CD4-positive, alpha-beta memory T cell (primary cell): Measurements from ENCODE around the gene OLFML2A. TPM values are rescaled to one million over a fixed set of nuclear protein-coding genes. Genes with fewer than 3 reads are reported as not detected.
"Not testable (repeated sequence)": the region's sequence is repeated elsewhere in the genome, so short reads cannot be mapped to it uniquely, and the experiment has no call there.

Experiments
- CTCF ChIA-PET: fragments of 350-600 bp; sonication (Branson Sonifier 250); formaldehyde crosslinking; loops from one replicate; lab custom pipeline; 2021; ENCODE audit warnings: inconsistent platforms; ENCODE audit not compliant: partially characterized antibody; lab: Charles Lee
- POLR2A ChIA-PET: fragments of 350-600 bp; sonication (Branson Sonifier 250); formaldehyde crosslinking; loops from one replicate; lab custom pipeline; 2021; ENCODE audit not compliant: partially characterized antibody; lab: Charles Lee
- DNase-seq, 5 donors: peaks; one replicate each; pipeline versions ENCODE4 v3.0.0 to v3.0.0-alpha.2; 2020 to 2022; ENCODE audit warnings: mixed read lengths in 1 of 5
- H3K27ac ChIP-seq: one replicate; pipeline ENCODE4 v1.7.0; 2013; ENCODE audit warnings: low read depth, low read length
- H3K27me3 ChIP-seq: 2 replicates; pipeline ENCODE4 v1.7.0; 2013; ENCODE audit warnings: mild to moderate bottlenecking, low read length, moderate library complexity; ENCODE audit not compliant: insufficient read depth
- H3K36me3 ChIP-seq: 2 replicates; pipeline ENCODE4 v1.7.0; 2013; ENCODE audit warnings: mild to moderate bottlenecking, low read length, moderate library complexity; ENCODE audit not compliant: insufficient read depth
- H3K4me1 ChIP-seq: 2 replicates; pipeline ENCODE4 v1.7.0; 2013; ENCODE audit warnings: mild to moderate bottlenecking, low read length, moderate library complexity; ENCODE audit not compliant: insufficient read depth
- H3K4me3 ChIP-seq, 2 donors: one replicate each; pipeline ENCODE4 v1.7.0; 2013; ENCODE audit warnings: low read length in 2 of 2, mild to moderate bottlenecking in 1 of 2
- H3K9me3 ChIP-seq, 2 donors: one replicate each; pipeline ENCODE4 v1.7.0; 2013; ENCODE audit warnings: low read length in 2 of 2, control low read depth in 1 of 2; ENCODE audit not compliant: control insufficient read depth in 1 of 2
- H3K27ac Mint-ChIP-seq, 7 donors: one replicate each; pipeline ENCODE4 v1.8.0; 2020 to 2021; ENCODE audit warnings: mixed read lengths in 7 of 7, mild to moderate bottlenecking in 6 of 7, inconsistent platforms in 3 of 7, moderate library complexity in 3 of 7
- H3K27me3 Mint-ChIP-seq, 2 donors: one replicate each; pipeline ENCODE4 v1.8.0; 2020 to 2021; ENCODE audit warnings: mixed read lengths in 2 of 2
- H3K36me3 Mint-ChIP-seq, 2 donors: one replicate each; pipeline ENCODE4 v1.8.0; 2020 to 2021; ENCODE audit warnings: mixed read lengths in 2 of 2, inconsistent platforms in 1 of 2, mild to moderate bottlenecking in 1 of 2
- H3K4me1 Mint-ChIP-seq, 4 donors: one replicate each; pipeline ENCODE4 v1.8.0; 2020 to 2021; ENCODE audit warnings: mixed read lengths in 4 of 4, mild to moderate bottlenecking in 1 of 4
- H3K4me3 Mint-ChIP-seq, 8 donors: one replicate each; pipeline ENCODE4 v1.8.0; 2020 to 2021; ENCODE audit warnings: mixed read lengths in 8 of 8, mild to moderate bottlenecking in 7 of 8, moderate library complexity in 6 of 8, inconsistent platforms in 3 of 8
- H3K9me3 Mint-ChIP-seq, 8 donors: one replicate each; pipeline ENCODE4 v1.8.0; 2020 to 2021; ENCODE audit warnings: mixed read lengths in 8 of 8, mild to moderate bottlenecking in 5 of 8, inconsistent platforms in 3 of 8, moderate library complexity in 1 of 8
- intact Hi-C: fragments of 100-400 bp; cut with micrococcal nuclease; formaldehyde crosslinking; loops from one replicate; pipeline ENCODE4 v1.15.1; 2023
- polyA plus RNA-seq, 2 donors: library from polyadenylated mRNA; unstranded; fragments of 300-500 nt; fragmentation: Illumina TruSeq; gene quantifications; one replicate each; pipeline ENCODE4 v1.2.3, GENCODE V29; 2021
- total RNA-seq, 2 experiments: library from RNA; stranded (reverse); gene quantifications; one replicate each; pipeline ENCODE4 v1.2.3, GENCODE V29; 2021

Gene OLFML2A
- total and polyA plus RNA-seq, 4 experiments from 2014 or later, result not detected

GRCh38 chr9:124770359-124771020, 6.4 kb upstream of the OLFML2A start:
- H3K27ac Mint-ChIP-seq, result peak overlapping the region in 6 of 7 donors; percentile 38 to 90 (median 67)
- no peak overlapping the region for H3K27ac ChIP-seq

GRCh38 chr9:124771021-124771866, 5.7 kb upstream of the OLFML2A start, which contains the start of gene NR6A1:
Gene NR6A1, minus strand, starts transcription at chr9:124771311.
- Mint-ChIP-seq H3K4me3 (peak within 1 kb of the TSS; percentile 89 to 98 (median 91)), H3K4me1 (peaks cover 20 to 53% (median 34%) of the 10 kb centered on the region in 4 donors), H3K27me3 (peaks cover 49 to 54% of the 10 kb centered on the region in 2 donors), H3K36me3 (peaks cover 0 to 5% of the 10 kb centered on the region in 2 donors), H3K9me3 (peaks cover 0 to 6% (median 0%) of the 10 kb centered on the region in 8 donors), H3K27ac (peak within 1 kb of the TSS; percentile 89 to 95 (median 95))
- peaks cover 24% of the 10 kb centered on the region for H3K4me1 ChIP-seq
- intact Hi-C loops, result loop anchor here (1.0 to 5.0 kb wide), 7 partner anchors 90 to 491 kb away; partner anchors contain the start of genes GAPVD1, GOLGA1, HSPA5 and PPP6C
- peak within 1 kb of the TSS; percentile 35 for H3K27ac ChIP-seq
- H3K27me3 ChIP-seq, result peaks cover 36% of the 10 kb centered on the region
- POLR2A ChIA-PET, result interaction anchor here (0.8 to 2.8 kb wide), 8 partner anchors 81 to 424 kb away, joined by 3 to 22 read pairs (median 4); partner anchors contain the start of genes ARPC5L, GOLGA1, RPL35 and SCAI
- H3K9me3 ChIP-seq, result no peaks in the 10 kb centered on the region
- H3K4me3 ChIP-seq, result peak within 1 kb of the TSS; percentile 50 to 66
- CTCF ChIA-PET, result interaction anchor here (0.9 to 12.2 kb wide), 12 partner anchors 8 to 936 kb away, joined by 3 to 230 read pairs (median 4); partner anchors contain the start of genes ARPC5L, MAPKAP1, RPL35 and WDR38
- peak; percentile 92 to 95 (median 94) for DNase-seq
- no peaks in the 10 kb centered on the region for H3K36me3 ChIP-seq

More at GRCh38 chr9:124770359-124771020, 6.4 kb upstream of the OLFML2A start:
- intact Hi-C loops, result loop anchor here (1.0 to 5.0 kb wide), 7 partner anchors 91 to 492 kb away; partner anchors contain the start of genes GAPVD1, GOLGA1, HSPA5 and PPP6C
- Histone ChIP-seq H3K27me3 (peaks cover 29% of the 10 kb centered on the region), H3K4me1 (peaks cover 24% of the 10 kb centered on the region), H3K4me3 (peak overlapping the region; percentile 32 to 66), H3K36me3 (no peaks in the 10 kb centered on the region), H3K9me3 (no peaks in the 10 kb centered on the region)
- H3K36me3 Mint-ChIP-seq, result peaks cover 0 to 5% of the 10 kb centered on the region in 2 donors
- H3K4me3 Mint-ChIP-seq, result peak overlapping the region; percentile 83 to 91 (median 87)
- peak in 3 of 5 donors; percentile 13 to 56 (median 22) for DNase-seq
- H3K9me3 Mint-ChIP-seq, result peaks cover 0 to 6% (median 0%) of the 10 kb centered on the region in 8 donors
- POLR2A ChIA-PET, result interaction anchor here (0.8 to 2.8 kb wide), 8 partner anchors 82 to 424 kb away, joined by 3 to 22 read pairs (median 4); partner anchors contain the start of genes ARPC5L, GOLGA1, RPL35 and SCAI
- peaks cover 46 to 51% of the 10 kb centered on the region in 2 donors for H3K27me3 Mint-ChIP-seq
- peaks cover 20 to 52% (median 30%) of the 10 kb centered on the region in 4 donors for H3K4me1 Mint-ChIP-seq
- CTCF ChIA-PET, result interaction anchor here (1.2 to 12.2 kb wide), 6 partner anchors 8 to 936 kb away, joined by 3 to 230 read pairs (median 4); partner anchors contain the start of genes ARPC5L, MAPKAP1, RPL35 and WDR38

GRCh38 chr9:124771867-124772679, 4.9 kb upstream of the OLFML2A start:
- intact Hi-C loops, result loop anchor here (1.0 to 5.0 kb wide), 7 partner anchors 89 to 490 kb away; partner anchors contain the start of genes GAPVD1, GOLGA1, HSPA5 and PPP6C
- Mint-ChIP-seq H3K27me3 (peaks cover 47 to 51% of the 10 kb centered on the region in 2 donors), H3K27ac (peak overlapping the region in 5 of 7 donors; percentile 25 to 95 (median 95)), H3K36me3 (peaks cover 0 to 5% of the 10 kb centered on the region in 2 donors), H3K4me3 (peak overlapping the region; percentile 89 to 98 (median 91)), H3K4me1 (peaks cover 24 to 58% (median 39%) of the 10 kb centered on the region in 4 donors), H3K9me3 (peaks cover 0 to 4% (median 0%) of the 10 kb centered on the region in 8 donors)
- Histone ChIP-seq H3K9me3 (no peaks in the 10 kb centered on the region), H3K4me1 (peaks cover 31% of the 10 kb centered on the region), H3K4me3 (peak overlapping the region; percentile 50 to 66), H3K27ac (no peak overlapping the region), H3K27me3 (peaks cover 42% of the 10 kb centered on the region), H3K36me3 (no peaks in the 10 kb centered on the region)
- ChIA-PET POLR2A (interaction anchor here (1.0 to 2.8 kb wide), 7 partner anchors 68 to 169 kb away, joined by 3 to 22 read pairs (median 5); partner anchors contain the start of genes ARPC5L, GOLGA1, RPL35 and WDR38), CTCF (interaction anchor here (0.9 to 12.2 kb wide), 16 partner anchors 7 to 935 kb away, joined by 3 to 230 read pairs (median 4); partner anchors contain the start of genes ARPC5L, MAPKAP1, RPL35 and WDR38)
- DNase-seq, result peak in 2 of 5 donors; percentile 15 to 35

- H3K27me3 ChIP-seq, result peaks cover 39% of the 10 kb centered on the region
Observed at GRCh38 chr9:124772877-124773276, 4.1 kb upstream of the OLFML2A start.

GRCh38 chr9:124773473-124774128, 3.3 kb upstream of the OLFML2A start:
- peaks cover 24 to 58% (median 39%) of the 10 kb centered on the region in 4 donors for H3K4me1 Mint-ChIP-seq
- no peak overlapping the region for H3K4me3 ChIP-seq
- H3K27me3 ChIP-seq, result peaks cover 33% of the 10 kb centered on the region
- intact Hi-C loops, result loop anchor here (1.0 to 5.0 kb wide), 6 partner anchors 80 to 601 kb away; partner anchors contain the start of genes GAPVD1, HSPA5, RABEPK and WDR38
- peak overlapping the region in 3 of 8 donors; percentile 26 to 86 (median 51) for H3K4me3 Mint-ChIP-seq
- DNase-seq, result no peak
- H3K27ac ChIP-seq, result no peak overlapping the region
- H3K27me3 Mint-ChIP-seq, result peaks cover 40 to 46% of the 10 kb centered on the region in 2 donors
- peaks cover 0 to 4% (median 0%) of the 10 kb centered on the region in 8 donors for H3K9me3 Mint-ChIP-seq
- H3K36me3 Mint-ChIP-seq, result peaks cover 0 to 5% of the 10 kb centered on the region in 2 donors
- ChIA-PET CTCF (interaction anchor here (1.0 to 12.2 kb wide), 11 partner anchors 24 to 599 kb away, joined by 3 to 230 read pairs (median 4); partner anchors contain the start of genes ARPC5L, RPL35 and WDR38), POLR2A (interaction anchor here (1.2 to 1.9 kb wide), 3 partner anchors 79 to 93 kb away, joined by 3 to 6 read pairs (median 5); partner anchors contain the start of gene RPL35)
- H3K27ac Mint-ChIP-seq, result peak overlapping the region in 1 of 7 donors; percentile 89
- no peaks in the 10 kb centered on the region for H3K36me3 ChIP-seq
- no peaks in the 10 kb centered on the region for H3K9me3 ChIP-seq
- peaks cover 31% of the 10 kb centered on the region for H3K4me1 ChIP-seq

More at GRCh38 chr9:124772877-124773276, 4.1 kb upstream of the OLFML2A start:
- ChIA-PET POLR2A (interaction anchor here (1.0 to 2.4 kb wide), 4 partner anchors 67 to 93 kb away, joined by 3 to 20 read pairs (median 4); partner anchors contain the start of genes RPL35 and WDR38), CTCF (interaction anchor here (0.9 to 12.2 kb wide), 10 partner anchors 8 to 599 kb away, joined by 3 to 230 read pairs (median 4); partner anchors contain the start of gene WDR38)
- H3K9me3 ChIP-seq, H3K36me3 Mint-ChIP-seq, H3K27ac ChIP-seq, H3K9me3 Mint-ChIP-seq, H3K4me3 ChIP-seq, H3K36me3 ChIP-seq, DNase-seq: not testable (repeated sequence)
- Mint-ChIP-seq H3K4me1 (peaks cover 24 to 58% (median 39%) of the 10 kb centered on the region in 4 donors), H3K27ac (peak overlapping the region in 4 of 7 donors; percentile 37 to 93 (median 58)), H3K4me3 (peak overlapping the region; percentile 89 to 98 (median 91)), H3K27me3 (peaks cover 44 to 48% of the 10 kb centered on the region in 2 donors)
- intact Hi-C loops, result loop anchor here (5.0 kb wide), 3 partner anchors 429 to 489 kb away; partner anchors contain the start of genes GAPVD1, HSPA5 and RABEPK
- H3K4me1 ChIP-seq, result peaks cover 31% of the 10 kb centered on the region
